IMR-90 (cell line): ENCODE results near the gene CKS1B. TPM values are rescaled to one million over a fixed set of nuclear protein-coding genes. Genes with fewer than 3 reads are reported as not detected.

ENCODE experiments used
- ATAC-seq: fragments of 200-7000 bp; cut with Tn5 transposase; 2 replicates; pipeline ENCODE4 v1.9.1; 2020; ENCODE audit warnings: low read depth, mild to moderate bottlenecking, moderate library complexity
- BruUV-seq: library from RNA; stranded (reverse); fragments of 400-500 nt; replicated peaks from 2 replicates; lab custom pipeline; 2021; lab: Mats Ljungman, UMichigan
- CTCF ChIA-PET: fragments of 300-600 bp; formaldehyde crosslinking; extraction: SDS; loops from one replicate; lab custom pipeline; 2021; ENCODE audit warnings: antibody characterized with exemption; lab: Yijun Ruan, JAX
- POLR2A ChIA-PET: fragments of 300-600 bp; sonication (Branson Sonifier 250); formaldehyde crosslinking; loops from one replicate; lab custom pipeline; 2022; ENCODE audit warnings: antibody characterized with exemption; ENCODE audit not compliant: unreplicated experiment; lab: Charles Lee
- DNase-seq: peaks from one replicate; pipeline ENCODE4 v3.0.0; 2013
- H2AFZ ChIP-seq: replicated peaks from 2 replicates; pipeline ENCODE3; 2013; ENCODE audit warnings: low read length, mild to moderate bottlenecking; ENCODE audit not compliant: poor library complexity
- H2AK5ac ChIP-seq: 2 replicates; pipeline ENCODE4 v1.6.1; 2013; ENCODE audit warnings: low read depth, low read length, inconsistent platforms
- H2AK9ac ChIP-seq: replicated peaks from 2 replicates; pipeline ENCODE3; 2013; ENCODE audit warnings: mild to moderate bottlenecking, low read depth, low read length, moderate library complexity; ENCODE audit not compliant: poor library complexity
- H2BK120ac ChIP-seq: 2 replicates; pipeline ENCODE4 v1.6.1; 2013; ENCODE audit warnings: low read depth, low read length, inconsistent platforms
- H2BK15ac ChIP-seq: 3 replicates; pipeline ENCODE4 v1.6.1; 2013; ENCODE audit warnings: low read depth, low read length, inconsistent platforms
- H2BK20ac ChIP-seq: 2 replicates; pipeline ENCODE4 v1.6.1; 2013; ENCODE audit warnings: low read depth, mild to moderate bottlenecking, inconsistent platforms, low read length, moderate library complexity
- H2BK5ac ChIP-seq: 2 replicates; pipeline ENCODE4 v1.6.1; 2013; ENCODE audit warnings: mild to moderate bottlenecking, low read depth, low read length, inconsistent platforms; ENCODE audit not compliant: poor library complexity, severe bottlenecking
- H3K14ac ChIP-seq: replicated peaks from 2 replicates; pipeline ENCODE4 v1.6.1; 2013; ENCODE audit warnings: low read depth, low read length, inconsistent platforms
- H3K18ac ChIP-seq: 2 replicates; pipeline ENCODE4 v1.6.1; 2013; ENCODE audit warnings: low read depth, low read length, control low read depth
- H3K23ac ChIP-seq: 2 replicates; pipeline ENCODE4 v1.6.1; 2013; ENCODE audit warnings: low read depth, low read length, inconsistent platforms
- H3K27ac ChIP-seq: 2 replicates; pipeline ENCODE4 v1.5.1; 2013; ENCODE audit warnings: mild to moderate bottlenecking, control low read depth, low read length; ENCODE audit not compliant: insufficient read depth
- H3K27me3 ChIP-seq: 2 replicates; pipeline ENCODE4 v1.6.1; 2013; ENCODE audit warnings: low read length; ENCODE audit not compliant: control insufficient read depth, insufficient read depth
- H3K36me3 ChIP-seq: 2 replicates; pipeline ENCODE4 v1.6.1; 2013; ENCODE audit warnings: low read length, mixed read lengths; ENCODE audit not compliant: control insufficient read depth, insufficient read depth
- H3K4ac ChIP-seq: 2 replicates; pipeline ENCODE4 v1.6.1; 2013; ENCODE audit warnings: low read depth, low read length, inconsistent platforms
- H3K4me1 ChIP-seq: 2 replicates; pipeline ENCODE4 v1.6.1; 2013; ENCODE audit warnings: low read length, mixed read lengths; ENCODE audit not compliant: control insufficient read depth, insufficient read depth
- H3K4me2 ChIP-seq: 2 replicates; pipeline ENCODE4 v1.6.1; 2013; ENCODE audit warnings: low read depth, mild to moderate bottlenecking, control low read depth, low read length, moderate library complexity
- H3K4me3 ChIP-seq: 2 replicates; pipeline ENCODE4 v1.5.1; 2013; ENCODE audit warnings: low read depth, mild to moderate bottlenecking, control low read depth, low read length, moderate library complexity; ENCODE audit not compliant: insufficient read depth
- H3K56ac ChIP-seq: 2 replicates; pipeline ENCODE4 v1.6.1; 2013; ENCODE audit warnings: low read length, inconsistent platforms; ENCODE audit not compliant: insufficient read depth; ENCODE audit errors: extremely low read depth
- H3K79me1 ChIP-seq, 2 experiments: 2 replicates each; pipeline ENCODE4 v1.6.1; 2013; ENCODE audit warnings: low read length in 2 of 2, inconsistent platforms in 1 of 2, low read depth in 1 of 2
- H3K9ac ChIP-seq: 2 replicates; pipeline ENCODE4 v1.6.1; 2013; ENCODE audit warnings: low read depth, low read length, control low read depth
- H3K9me1 ChIP-seq: 2 replicates; pipeline ENCODE4 v1.6.1; 2013; ENCODE audit warnings: low read length, inconsistent platforms; ENCODE audit not compliant: insufficient read depth
- H3K9me3 ChIP-seq: 2 replicates; pipeline ENCODE4 v1.6.1; 2013; ENCODE audit warnings: low read length; ENCODE audit not compliant: control insufficient read depth, insufficient read depth
- H4K20me1 ChIP-seq: 2 replicates; pipeline ENCODE4 v1.6.1; 2013; ENCODE audit warnings: low read length, inconsistent platforms; ENCODE audit not compliant: insufficient read depth
- H4K5ac ChIP-seq: 2 replicates; pipeline ENCODE4 v1.6.1; 2013; ENCODE audit warnings: mild to moderate bottlenecking, low read depth, low read length, control low read depth
- H4K8ac ChIP-seq, 2 experiments: 2 replicates each; pipeline ENCODE4 v1.6.1; 2013; ENCODE audit warnings: low read depth in 2 of 2, low read length in 2 of 2, control low read depth in 1 of 2, inconsistent platforms in 1 of 2
- H4K91ac ChIP-seq: 2 replicates; pipeline ENCODE4 v1.6.1; 2013; ENCODE audit warnings: low read depth, low read length, inconsistent platforms; ENCODE audit not compliant: insufficient read depth
- BHLHE40 ChIP-seq: fragments of 150-350 bp; IDR thresholded peaks from 2 replicates; pipeline ENCODE4 v1.6.1; 2016; ENCODE audit warnings: mild to moderate bottlenecking, low read depth, low read length
- CEBPB ChIP-seq: IDR thresholded peaks from 2 replicates; pipeline ENCODE4 v1.6.1; 2012; ENCODE audit warnings: low read depth, low read length, improper control_type of control experiment
- CHD1 ChIP-seq: IDR thresholded peaks from 2 replicates; pipeline ENCODE4 v1.6.1; 2012; ENCODE audit warnings: low read depth, low read length, improper control_type of control experiment
- MAFK ChIP-seq: IDR thresholded peaks from 2 replicates; pipeline ENCODE4 v1.6.1; 2012; ENCODE audit warnings: low read depth, low read length, improper control_type of control experiment
- MAZ ChIP-seq: IDR thresholded peaks from 2 replicates; pipeline ENCODE4 v1.6.1; 2012; ENCODE audit warnings: low read depth, mild to moderate bottlenecking, low read length, improper control_type of control experiment, moderate library complexity, borderline replicate concordance
- MXI1 ChIP-seq: IDR thresholded peaks from 2 replicates; pipeline ENCODE4 v1.6.1; 2012; ENCODE audit warnings: low read depth, mild to moderate bottlenecking, low read length, moderate library complexity, borderline replicate concordance
- NFE2L2 ChIP-seq: fragments of 150-350 bp; IDR thresholded peaks from 2 replicates; pipeline ENCODE4 v1.6.1; 2016; ENCODE audit warnings: low read depth, mild to moderate bottlenecking, low read length
- POLR2A ChIP-seq: IDR thresholded peaks from 2 replicates; pipeline ENCODE4 v1.6.1; 2012; ENCODE audit warnings: mild to moderate bottlenecking, low read depth, low read length
- RAD21 ChIP-seq: IDR thresholded peaks from 2 replicates; pipeline ENCODE4 v1.6.1; 2012; ENCODE audit warnings: low read length, improper control_type of control experiment
- RCOR1 ChIP-seq: IDR thresholded peaks from 2 replicates; pipeline ENCODE4 v1.6.1; 2012; ENCODE audit warnings: mild to moderate bottlenecking, low read length, improper control_type of control experiment; ENCODE audit not compliant: insufficient replicate concordance
- RFX5 ChIP-seq: IDR thresholded peaks from 2 replicates; pipeline ENCODE4 v1.8.0; 2012; ENCODE audit warnings: low read depth, mild to moderate bottlenecking, low read length, moderate library complexity
- SMC3 ChIP-seq: fragments of 150-350 bp; IDR thresholded peaks from 2 replicates; pipeline ENCODE4 v1.6.1; 2016; ENCODE audit warnings: low read depth, mild to moderate bottlenecking, antibody characterized with exemption, low read length, moderate library complexity
- WGBS, 2 experiments: methylation state at CpG; one replicate each; pipeline versions ENCODE4 v1.1.5 to v1.1.7; 2013; ENCODE audit warnings: missing lambda C conversion rate in 2 of 2; ENCODE audit not compliant: insufficient read length in 1 of 2; ENCODE audit errors: extremely low coverage in 2 of 2; 5-methylcytosine and 5-hydroxymethylcytosine counted together
- dilution Hi-C: fragments of 300-500 bp; cut with HindIII; formaldehyde crosslinking; loops from one replicate; pipeline ENCODE4 v1.14.3; 2018; ENCODE audit warnings: low sequenced_read_pairs; ENCODE audit not compliant: unreplicated experiment
- in situ Hi-C: fragments of 300-500 bp; cut with MboI; formaldehyde crosslinking; loops from 3 replicates; pipeline ENCODE4 v1.14.3; 2019; ENCODE audit warnings: low sequenced_read_pairs, inconsistent platforms, mixed read lengths
- intact Hi-C: fragments of 100-400 bp; cut with micrococcal nuclease; formaldehyde crosslinking; loops from 2 replicates; pipeline ENCODE4 v1.10.0; 2022
- polyA plus RNA-seq, 3 experiments: library from polyadenylated mRNA; depleted of rRNA; stranded (reverse); fragments of >200 nt; gene quantifications; 2 replicates each; pipeline ENCODE4 v1.2.3, GENCODE V29; 2012; ENCODE audit warnings: low replicate concordance in 1 of 3
- total RNA-seq: library from RNA; depleted of rRNA; stranded (reverse); fragments of >200 nt; gene quantifications from 2 replicates; pipeline ENCODE4 v1.2.3, GENCODE V29; 2012
- TF ChIP-seq, protein P1 (sequence below): fragments of 150-350 bp; IDR thresholded peaks from 2 replicates; pipeline ENCODE4 v1.6.1; 2017; ENCODE audit warnings: mild to moderate bottlenecking, antibody characterized with exemption, low read length, low read depth
- TF ChIP-seq, protein P2 (sequence below): fragments of 150-350 bp; IDR thresholded peaks from 2 replicates; pipeline ENCODE4 v1.6.1; 2016; ENCODE audit warnings: low read depth, mild to moderate bottlenecking, low read length, moderate library complexity, borderline replicate concordance
- TF ChIP-seq, protein P3 (sequence below): conservative IDR thresholded peaks from 2 replicates; pipeline ENCODE4 v1.5.1; 2012; ENCODE audit warnings: mild to moderate bottlenecking, low read depth, low read length, improper control_type of control experiment

Gene CKS1B
- total and polyA plus RNA-seq, 2 of the 4 experiments (the other 2 are of a cell fraction), result 140 to 195 TPM

DNA sequence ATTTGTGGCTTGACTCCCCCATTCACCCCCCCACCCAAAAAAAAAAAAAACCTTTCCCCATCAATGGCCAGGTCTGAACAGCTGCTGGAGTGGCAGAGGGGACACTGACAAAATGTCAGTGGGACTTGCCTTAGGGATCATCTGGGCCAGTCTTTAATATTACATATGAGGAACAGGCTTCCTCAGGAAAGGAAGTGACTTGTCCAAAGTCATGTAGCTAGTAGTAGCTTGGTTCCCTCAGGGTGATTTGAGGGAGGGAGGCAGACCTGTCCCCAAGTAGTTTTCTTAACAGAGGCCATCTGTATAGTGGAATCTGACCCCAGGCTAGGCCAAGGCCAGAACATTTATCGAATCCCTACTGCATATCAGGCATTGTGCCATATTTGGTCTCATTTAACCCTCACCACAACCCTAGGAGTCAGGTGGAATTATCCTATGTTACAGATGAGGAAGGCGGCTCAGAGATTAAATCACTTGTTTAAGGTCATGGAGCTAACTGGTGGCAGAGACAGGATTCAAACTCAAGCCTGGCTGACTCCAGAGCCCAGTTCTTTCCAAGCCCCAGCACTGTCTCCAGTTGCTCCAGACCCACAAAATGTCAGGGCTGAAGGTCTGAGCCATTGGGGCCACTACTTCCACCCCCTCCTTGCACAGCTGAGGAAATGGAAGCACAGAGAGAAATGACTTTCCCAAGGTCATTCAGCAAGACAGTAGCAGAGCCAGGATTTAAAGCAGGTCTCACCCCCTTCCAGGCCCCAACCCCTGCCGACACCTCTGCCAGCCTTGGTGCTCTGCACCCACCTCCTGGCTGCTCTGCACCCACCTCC, 38.5 kb downstream of the CKS1B start:
- Histone ChIP-seq H2AFZ (no peak overlapping the region), H3K4me2 (no peak overlapping the region), H4K20me1 (peaks cover 19% of the 10 kb centered on the region), H3K4me1 (peaks cover 9% of the 10 kb centered on the region; the same call in 1 of the 2 replicates), H3K27ac (no peak overlapping the region), H3K14ac (no peak overlapping the region), H3K36me3 (peaks cover 24% of the 10 kb centered on the region), H3K18ac (no peak overlapping the region), H2BK5ac (no peak overlapping the region), H2AK9ac (no peak overlapping the region), H4K5ac (no peak overlapping the region), H3K4me3 (no peak overlapping the region), H3K23ac (no peak overlapping the region), H2BK20ac (no peak overlapping the region), H3K4ac (no peak overlapping the region), H4K91ac (no peak overlapping the region), H4K8ac (no peak overlapping the region), H3K9ac (no peak overlapping the region), H3K56ac (no peak overlapping the region), H3K27me3 (no peaks in the 10 kb centered on the region), H2BK15ac (no peak overlapping the region), H3K79me1 (peaks cover 0 to 23% of the 10 kb centered on the region in 2 experiments; a peak in 2 of 4 replicates), H3K9me3 (no peaks in the 10 kb centered on the region), H2AK5ac (no peak overlapping the region), H2BK120ac (no peak overlapping the region), H3K9me1 (peaks cover 2% of the 10 kb centered on the region; the same call in 1 of the 2 replicates)
- CTCF ChIA-PET, result no interaction called here
- no peak for ATAC-seq
- intact Hi-C loops (no loop called here), dilution Hi-C loops (no loop called here), in situ Hi-C loops (no loop called here)
- no TSS peak for BruUV-seq
- DNase-seq, result no peak
- WGBS, 2 experiments, result no CpG with 5 or more reads among the region's 3 CpGs
- POLR2A ChIA-PET, result no interaction called here
- TF ChIP-seq, protein P1, sequence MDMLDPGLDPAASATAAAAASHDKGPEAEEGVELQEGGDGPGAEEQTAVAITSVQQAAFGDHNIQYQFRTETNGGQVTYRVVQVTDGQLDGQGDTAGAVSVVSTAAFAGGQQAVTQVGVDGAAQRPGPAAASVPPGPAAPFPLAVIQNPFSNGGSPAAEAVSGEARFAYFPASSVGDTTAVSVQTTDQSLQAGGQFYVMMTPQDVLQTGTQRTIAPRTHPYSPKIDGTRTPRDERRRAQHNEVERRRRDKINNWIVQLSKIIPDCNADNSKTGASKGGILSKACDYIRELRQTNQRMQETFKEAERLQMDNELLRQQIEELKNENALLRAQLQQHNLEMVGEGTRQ, result no peak
- TF ChIP-seq RAD21, result no peak
- no peak for TF ChIP-seq MAFK
- TF ChIP-seq, protein P2, sequence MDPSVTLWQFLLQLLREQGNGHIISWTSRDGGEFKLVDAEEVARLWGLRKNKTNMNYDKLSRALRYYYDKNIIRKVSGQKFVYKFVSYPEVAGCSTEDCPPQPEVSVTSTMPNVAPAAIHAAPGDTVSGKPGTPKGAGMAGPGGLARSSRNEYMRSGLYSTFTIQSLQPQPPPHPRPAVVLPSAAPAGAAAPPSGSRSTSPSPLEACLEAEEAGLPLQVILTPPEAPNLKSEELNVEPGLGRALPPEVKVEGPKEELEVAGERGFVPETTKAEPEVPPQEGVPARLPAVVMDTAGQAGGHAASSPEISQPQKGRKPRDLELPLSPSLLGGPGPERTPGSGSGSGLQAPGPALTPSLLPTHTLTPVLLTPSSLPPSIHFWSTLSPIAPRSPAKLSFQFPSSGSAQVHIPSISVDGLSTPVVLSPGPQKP, result no peak
- TF ChIP-seq BHLHE40, result no peak
- TF ChIP-seq CHD1, result no peak
- TF ChIP-seq, protein P3, sequence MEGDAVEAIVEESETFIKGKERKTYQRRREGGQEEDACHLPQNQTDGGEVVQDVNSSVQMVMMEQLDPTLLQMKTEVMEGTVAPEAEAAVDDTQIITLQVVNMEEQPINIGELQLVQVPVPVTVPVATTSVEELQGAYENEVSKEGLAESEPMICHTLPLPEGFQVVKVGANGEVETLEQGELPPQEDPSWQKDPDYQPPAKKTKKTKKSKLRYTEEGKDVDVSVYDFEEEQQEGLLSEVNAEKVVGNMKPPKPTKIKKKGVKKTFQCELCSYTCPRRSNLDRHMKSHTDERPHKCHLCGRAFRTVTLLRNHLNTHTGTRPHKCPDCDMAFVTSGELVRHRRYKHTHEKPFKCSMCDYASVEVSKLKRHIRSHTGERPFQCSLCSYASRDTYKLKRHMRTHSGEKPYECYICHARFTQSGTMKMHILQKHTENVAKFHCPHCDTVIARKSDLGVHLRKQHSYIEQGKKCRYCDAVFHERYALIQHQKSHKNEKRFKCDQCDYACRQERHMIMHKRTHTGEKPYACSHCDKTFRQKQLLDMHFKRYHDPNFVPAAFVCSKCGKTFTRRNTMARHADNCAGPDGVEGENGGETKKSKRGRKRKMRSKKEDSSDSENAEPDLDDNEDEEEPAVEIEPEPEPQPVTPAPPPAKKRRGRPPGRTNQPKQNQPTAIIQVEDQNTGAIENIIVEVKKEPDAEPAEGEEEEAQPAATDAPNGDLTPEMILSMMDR, result no peak
- no peak for TF ChIP-seq MXI1
- TF ChIP-seq RCOR1, result no peak
- TF ChIP-seq SMC3, result no peak
- no peak for TF ChIP-seq NFE2L2
- TF ChIP-seq CEBPB, result no peak
- TF ChIP-seq RFX5, result no peak
- TF ChIP-seq MAZ, result no peak
- no peak for TF ChIP-seq POLR2A
